Coronary artery (tissue), 2 donors: ENCODE data around the gene PTEN.

Experiments used
- DNase-seq: peaks from one replicate; pipeline ENCODE4 v3.0.0-alpha.2; 2017; ENCODE audit warnings: low spot score
- H3K27ac ChIP-seq, 2 donors: fragments of 200-600 bp; sonication (generic); one replicate each; pipeline ENCODE4 v1.5.1; 2016 to 2019
- H3K4me3 ChIP-seq: fragments of 200-600 bp; sonication (generic); 2 replicates; pipeline ENCODE4 v1.5.1; 2016; ENCODE audit warnings: mild to moderate bottlenecking, moderate library complexity
- CTCF ChIP-seq: fragments of 200-600 bp; sonication (generic); IDR thresholded peaks from one replicate; pipeline ENCODE4 v1.5.1; 2019; ENCODE audit warnings: antibody characterized with exemption

The PTEN gene

GRCh38 chr10:87966459-87966858 lies 103.0 kb downstream of the PTEN start:
- no peak for DNase-seq
- H3K4me3 ChIP-seq: no peak overlapping the region
- no peak for TF ChIP-seq CTCF
- no peak overlapping the region for H3K27ac ChIP-seq

- DNase-seq: no peak
- no peak overlapping the region for H3K27ac ChIP-seq
- no peak for TF ChIP-seq CTCF
- H3K4me3 ChIP-seq: no peak overlapping the region
These were observed 110.2 kb downstream of the PTEN start for GRCh38 chr10:87973635-87974034.

DNA sequence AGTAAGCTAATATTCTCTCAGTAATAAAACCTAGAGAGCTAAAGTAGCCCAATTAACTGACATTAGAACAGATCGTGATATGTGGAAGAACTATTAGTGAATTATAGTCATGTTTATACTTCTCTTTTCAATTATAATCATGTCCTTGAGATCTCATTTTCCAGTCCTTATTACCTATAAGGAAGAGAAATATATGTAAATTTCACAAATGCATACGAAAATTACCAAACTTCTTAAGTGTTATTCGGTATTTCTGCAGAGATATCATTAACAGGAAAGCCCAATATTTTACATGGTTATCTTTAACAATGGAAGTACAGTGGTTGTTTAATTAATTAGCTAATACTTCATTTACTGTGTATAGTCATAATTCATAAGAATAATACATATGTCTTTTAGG lies 110.7 kb downstream of the PTEN start:
- DNase-seq: no peak
- H3K27ac ChIP-seq: no peak overlapping the region
- H3K4me3 ChIP-seq: no peak overlapping the region
- TF ChIP-seq CTCF: no peak

DNA sequence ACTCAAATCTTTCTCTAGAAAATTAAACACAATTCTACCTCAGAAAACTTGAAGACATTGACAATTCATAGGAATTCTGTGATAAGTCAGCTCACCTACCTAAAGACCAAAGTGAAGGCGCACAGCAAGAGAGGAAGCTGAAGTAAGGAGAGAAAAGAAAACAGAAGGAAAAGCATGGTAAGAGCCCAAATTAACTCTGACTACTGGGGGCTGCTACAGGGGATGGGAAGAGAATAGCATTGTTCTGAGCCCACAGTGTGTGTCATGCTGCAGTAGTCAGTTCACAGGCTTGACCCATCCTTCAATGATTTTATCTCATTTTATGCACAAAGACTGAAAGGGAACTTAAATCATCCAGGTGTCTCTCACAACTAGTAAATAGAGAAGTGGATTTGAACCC lies 111.3 kb downstream of the PTEN start:
- Histone ChIP-seq H3K4me3 (no peak overlapping the region), H3K27ac (no peak overlapping the region)
- no peak for DNase-seq
- no peak for TF ChIP-seq CTCF

DNA sequence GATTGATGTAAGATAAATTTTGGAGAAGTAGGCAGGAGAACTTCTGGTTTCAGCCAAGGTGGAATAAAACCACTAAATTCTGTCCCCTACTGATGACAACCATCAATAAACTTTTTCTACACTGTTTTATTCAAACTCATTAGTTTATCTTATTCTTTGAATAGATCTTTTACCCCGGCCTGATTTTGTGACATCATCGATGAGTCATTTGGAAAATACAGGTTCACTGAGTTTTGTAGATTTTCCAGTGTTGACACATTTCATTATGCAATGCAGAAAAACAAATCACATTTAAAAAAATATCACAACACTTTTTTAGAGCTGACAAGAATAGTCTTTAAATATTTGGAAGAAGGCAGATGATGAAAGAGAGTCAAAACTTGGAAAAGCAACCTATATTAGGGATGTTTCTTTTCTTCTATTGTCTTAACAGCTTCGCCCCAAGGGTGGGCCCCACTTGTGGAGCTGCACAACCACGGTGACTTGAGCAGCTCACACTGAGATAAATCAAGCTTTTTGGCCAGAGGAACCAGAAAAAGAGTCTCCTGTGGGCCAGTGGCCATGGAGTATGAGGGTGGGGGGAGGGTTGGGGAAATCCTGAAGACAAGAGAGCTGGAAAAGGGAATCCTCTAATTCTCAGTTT lies 112.8 kb downstream of the PTEN start:
- no peak for DNase-seq
- Histone ChIP-seq H3K27ac (no peak overlapping the region), H3K4me3 (no peak overlapping the region)
- TF ChIP-seq CTCF: no peak

- DNase-seq: no peak
- TF ChIP-seq CTCF: no peak
- Histone ChIP-seq H3K27ac (no peak overlapping the region), H3K4me3 (no peak overlapping the region)
These were observed 114.7 kb downstream of the PTEN start for GRCh38 chr10:87978166-87978565.

- Histone ChIP-seq H3K4me3 (no peak overlapping the region), H3K27ac (no peak overlapping the region)
- TF ChIP-seq CTCF: no peak
- DNase-seq: no peak
These were observed 116.4 kb downstream of the PTEN start for GRCh38 chr10:87979847-87980246.
